ENCODE results near the gene EFHC1.

- no peak for TF ChIP-seq POLR2A (IDR thresholded peaks at IDR 0.05; ENCODE audit: low read depth, low read length)
- no peak for TF ChIP-seq POLR2AphosphoS5 (IDR thresholded peaks at IDR 0.05; ENCODE audit: low read depth, low read length)
Measured at GRCh38 chr6:52538252-52538900, 118.2 kb downstream of the EFHC1 start.

Data from GM12892 (cell line).